ENCODE measurements around the gene AUTS2.

Gene AUTS2

DNA sequence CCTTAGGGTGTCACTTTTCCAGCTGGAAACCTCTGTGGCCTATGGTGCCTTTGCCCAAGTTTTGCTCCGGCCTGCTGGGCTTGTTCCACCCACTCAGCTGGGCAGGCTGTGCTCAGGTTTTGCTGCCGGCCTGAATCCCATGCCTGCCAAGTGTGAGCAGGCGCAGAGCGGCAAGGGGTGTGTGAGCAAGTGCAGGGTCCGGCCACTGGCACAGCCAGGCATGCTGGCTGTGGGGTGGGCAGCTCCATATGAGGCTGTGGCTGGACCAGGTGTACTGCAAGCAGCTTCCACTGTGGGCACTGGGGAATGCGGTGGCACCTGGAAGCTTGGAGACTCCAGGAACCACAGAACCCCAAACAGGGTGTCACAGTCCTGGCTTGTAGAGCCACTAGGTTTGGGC is 92.1 kb downstream of the AUTS2 start:
- DNase-seq, result no peak

DNA sequence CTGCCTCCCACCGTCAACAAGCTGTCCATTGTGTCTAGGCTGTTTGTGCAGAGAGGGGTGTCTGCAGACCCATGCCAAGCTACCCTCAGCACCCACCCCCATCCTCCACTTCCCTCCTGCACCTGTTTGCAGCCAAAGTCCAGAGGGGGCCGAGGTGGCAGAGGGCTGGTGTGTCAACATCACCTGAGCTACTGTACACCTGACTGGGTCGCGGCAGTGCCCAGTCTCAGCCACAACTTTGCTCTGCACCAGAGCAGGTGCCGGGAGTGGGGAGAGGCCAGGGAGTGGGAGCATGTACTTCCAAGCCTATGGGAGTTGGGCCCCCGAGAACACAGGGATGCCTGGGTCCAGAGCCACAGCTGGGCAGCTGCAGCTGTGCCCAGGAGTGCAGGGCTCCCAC is 93.1 kb downstream of the AUTS2 start:
- no peak for DNase-seq

DNA sequence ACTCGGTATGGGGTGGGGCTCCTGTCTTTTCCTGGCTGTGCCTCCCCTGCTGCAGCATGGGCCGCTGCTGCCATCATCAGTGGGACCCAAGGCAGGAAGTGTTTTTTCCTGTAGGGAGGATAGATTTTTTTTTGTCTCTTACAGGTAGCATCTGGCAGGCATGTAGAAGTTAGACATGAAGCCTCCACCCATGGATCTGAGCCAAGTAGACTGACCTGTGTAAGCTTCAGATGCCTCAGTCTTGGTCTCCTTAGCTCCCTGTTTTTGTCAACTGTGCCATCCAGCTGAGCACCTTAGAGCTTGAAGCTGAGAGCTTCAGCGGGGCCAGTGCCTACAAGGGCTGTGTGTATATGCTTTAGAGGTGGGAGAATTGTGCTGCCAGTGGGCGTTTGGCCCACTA is 93.5 kb downstream of the AUTS2 start:
- no peak for DNase-seq

DNA sequence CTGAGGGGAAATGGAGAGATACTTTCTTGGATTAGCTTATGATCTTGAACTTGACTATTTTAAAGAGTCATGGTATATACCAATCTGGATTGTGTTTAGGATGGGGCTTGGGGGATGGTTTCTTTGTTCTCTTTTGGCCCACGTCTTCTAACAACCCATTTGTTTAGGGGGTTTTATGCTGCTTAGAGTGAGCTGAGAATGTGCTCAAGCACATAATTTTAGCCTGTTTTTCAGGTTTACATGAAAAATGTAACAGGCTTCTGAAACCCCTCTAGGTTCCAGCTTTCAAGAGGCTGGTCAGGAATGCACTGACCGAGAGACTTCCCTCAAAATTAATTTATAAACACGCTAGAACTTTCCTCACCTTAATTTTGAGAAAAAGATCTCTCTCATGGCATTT is 94.3 kb downstream of the AUTS2 start:
- DNase-seq, result no peak

DNA sequence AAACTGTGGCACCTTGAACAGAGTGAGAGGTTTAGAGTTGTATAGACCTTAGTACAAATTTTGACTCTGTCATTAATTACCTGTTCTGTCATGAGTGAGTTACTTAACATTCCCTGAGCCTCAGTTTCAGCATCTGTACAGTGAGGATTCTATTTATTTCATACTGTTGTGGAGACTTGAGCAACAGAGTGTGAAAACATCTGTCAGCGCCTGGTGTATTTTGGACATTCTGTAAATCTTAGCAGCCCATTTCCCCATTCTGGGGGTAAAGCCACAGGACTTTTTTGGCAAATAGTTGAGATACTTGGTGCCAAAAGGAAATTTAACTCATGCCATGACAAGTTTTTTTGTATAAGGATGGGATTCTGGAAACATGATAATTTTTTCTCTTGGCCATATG is 94.8 kb downstream of the AUTS2 start:
- DNase-seq, result no peak

DNA sequence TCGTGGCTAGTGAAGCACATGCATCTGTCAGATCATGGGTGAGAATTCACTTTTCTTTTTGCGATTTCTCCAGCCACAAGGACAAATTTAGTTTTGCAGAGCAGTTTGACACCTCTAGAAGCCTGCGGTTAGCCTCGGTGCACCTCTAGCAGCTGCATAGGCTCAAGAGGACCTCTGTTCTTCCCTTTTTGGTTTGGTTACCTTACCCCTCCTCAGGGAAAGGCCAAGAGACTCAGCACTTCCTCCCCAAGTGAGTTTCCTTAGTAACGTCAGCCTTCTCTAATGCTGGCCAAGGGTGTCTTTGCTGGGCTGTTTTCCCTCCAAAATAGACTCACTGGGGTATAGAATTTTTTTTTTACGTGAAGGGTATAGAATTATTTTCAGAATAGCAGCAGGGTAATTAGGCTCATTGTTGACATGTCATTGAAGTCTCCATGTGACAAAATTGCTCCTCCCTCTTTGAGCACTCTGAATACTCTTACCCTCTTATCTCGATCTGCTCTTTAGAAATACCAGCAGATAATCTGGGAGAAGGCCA is 97.8 kb downstream of the AUTS2 start:
- DNase-seq, result no peak

DNA sequence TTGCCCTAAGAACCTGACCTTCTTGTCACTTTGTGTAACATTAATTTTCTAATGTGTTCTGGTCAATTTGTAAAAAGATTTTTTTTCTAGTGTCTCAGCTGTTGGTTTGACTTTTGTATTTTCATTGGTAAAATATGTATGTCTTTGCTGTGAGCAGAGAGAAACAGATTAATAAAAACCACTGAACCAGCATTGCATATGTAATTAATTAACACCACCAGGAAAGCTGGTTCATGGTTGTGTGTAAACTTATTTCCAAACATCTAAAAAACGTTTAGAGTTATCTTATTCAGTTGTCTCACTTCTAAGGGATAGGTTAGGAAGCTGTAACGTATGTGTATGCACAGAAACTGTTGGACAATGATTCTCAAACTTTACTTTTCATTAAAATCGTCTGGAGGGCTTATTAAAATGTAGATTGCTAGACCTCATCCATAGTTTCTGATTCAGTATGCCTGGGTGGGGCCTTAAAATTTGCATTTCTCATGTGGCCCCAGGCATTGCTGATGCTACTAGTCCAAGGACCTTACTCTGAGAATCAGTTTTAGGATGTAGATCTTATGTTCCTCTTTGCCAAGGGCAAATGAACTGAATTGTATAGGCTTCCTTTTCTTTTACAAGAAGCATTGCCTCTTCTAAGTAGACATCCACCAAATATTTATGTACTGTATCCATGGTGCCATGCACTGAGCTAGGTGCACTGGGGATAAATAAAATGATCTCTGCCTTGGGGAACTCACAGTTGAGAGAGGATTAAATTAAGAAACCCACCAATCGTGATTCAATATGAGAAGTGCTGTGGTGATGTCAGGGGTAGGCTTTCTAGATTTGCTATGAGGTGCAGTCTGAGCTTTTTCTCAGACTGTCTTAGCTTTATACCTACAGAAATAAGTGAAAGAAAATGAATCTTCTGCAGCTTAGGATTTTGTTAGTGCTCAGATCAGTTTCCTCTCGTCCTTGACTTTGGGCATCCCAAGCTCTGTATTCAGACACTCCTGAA is 98.7 kb downstream of the AUTS2 start:
- DNase-seq, result no peak

DNA sequence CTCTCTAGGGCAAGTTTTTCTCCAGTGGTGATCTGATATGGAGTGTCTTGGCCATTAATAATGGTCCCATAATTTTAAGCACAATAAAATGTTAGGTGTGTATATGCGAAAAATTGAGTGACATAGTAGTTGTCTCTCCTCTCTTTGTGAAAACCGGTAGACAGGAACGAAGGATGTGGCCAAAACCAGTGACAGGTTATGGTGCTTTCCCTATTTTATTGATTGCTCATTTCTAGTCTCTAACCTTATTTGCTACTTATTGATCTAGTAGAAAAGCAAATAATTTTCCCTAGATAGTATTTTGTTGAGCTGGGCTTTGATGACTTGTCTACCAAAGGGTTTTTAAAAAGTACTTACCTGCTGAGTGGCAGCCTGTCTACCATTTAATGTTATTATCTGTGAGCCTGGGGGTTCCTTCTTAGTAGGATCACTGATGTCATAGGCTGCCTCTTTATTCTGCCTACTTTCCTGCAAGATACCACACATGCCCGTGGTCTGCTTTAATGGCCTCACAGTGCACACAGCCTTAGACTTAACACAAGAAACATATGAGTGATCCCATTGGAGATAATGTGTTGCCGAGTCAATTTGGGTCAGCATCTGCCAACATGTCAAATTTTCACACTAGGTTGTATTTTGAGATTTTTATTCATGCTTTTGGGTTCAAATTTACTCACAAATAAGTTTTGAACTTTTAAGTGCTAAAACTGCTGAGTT is 100.0 kb downstream of the AUTS2 start:
- no peak for DNase-seq

DNA sequence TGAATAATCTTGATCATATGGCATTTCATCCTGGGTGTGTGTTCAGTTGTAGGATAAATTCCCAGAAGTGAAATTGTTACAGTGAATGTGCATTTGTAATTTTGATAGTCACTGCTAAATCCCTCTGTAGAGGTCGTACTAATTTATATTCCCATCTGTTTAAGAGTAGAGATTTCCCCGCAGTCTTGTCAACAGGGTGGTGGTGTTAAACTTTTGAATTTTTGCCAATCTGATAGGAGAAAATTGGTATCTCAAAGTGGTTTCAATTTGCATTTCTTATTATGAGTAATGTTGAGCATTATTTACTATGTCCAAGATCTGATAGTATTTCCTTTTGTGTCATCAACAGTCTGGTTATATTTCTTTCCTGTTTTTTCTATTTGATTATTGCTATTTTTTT is 101.7 kb downstream of the AUTS2 start:
- no peak for DNase-seq

DNA sequence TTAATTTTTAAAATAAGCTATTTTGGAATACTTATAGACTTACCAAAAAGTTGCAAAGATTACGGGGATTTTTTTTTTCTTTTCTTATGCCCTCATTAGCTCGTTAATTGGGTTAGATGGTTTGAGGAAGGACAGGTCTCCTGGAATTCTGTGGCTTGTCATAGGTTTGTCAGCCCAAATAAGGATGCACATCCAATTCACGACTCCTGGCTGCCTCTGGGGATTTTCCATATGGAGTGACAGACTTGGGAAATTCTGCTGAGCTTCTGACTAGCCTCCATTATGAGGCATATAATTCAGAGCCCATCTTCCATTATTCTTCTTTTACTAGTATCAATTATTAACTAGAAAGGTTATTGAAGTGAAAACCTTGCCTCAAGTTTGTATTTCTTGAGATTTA is 102.1 kb downstream of the AUTS2 start:
- DNase-seq, result no peak

DNA sequence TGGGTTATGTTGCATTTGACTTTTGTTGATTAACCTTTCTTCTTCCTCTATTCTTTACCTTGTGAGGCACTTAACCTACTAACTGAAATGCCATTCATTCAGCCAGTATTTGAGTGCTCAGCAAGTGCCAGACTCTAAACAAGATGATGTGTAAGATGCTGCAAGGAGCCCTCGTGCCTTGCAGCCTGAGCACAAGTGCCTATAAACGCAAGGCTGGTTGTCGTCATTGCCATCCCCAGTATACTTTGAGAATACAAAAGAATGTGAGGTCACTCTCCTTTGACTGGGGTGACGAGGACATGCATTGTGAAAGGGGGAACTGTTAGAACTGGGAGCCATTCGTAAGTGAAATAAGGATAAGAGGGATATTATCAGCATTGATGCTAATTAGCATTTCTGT is 103.0 kb downstream of the AUTS2 start:
- DNase-seq, result no peak

DNA sequence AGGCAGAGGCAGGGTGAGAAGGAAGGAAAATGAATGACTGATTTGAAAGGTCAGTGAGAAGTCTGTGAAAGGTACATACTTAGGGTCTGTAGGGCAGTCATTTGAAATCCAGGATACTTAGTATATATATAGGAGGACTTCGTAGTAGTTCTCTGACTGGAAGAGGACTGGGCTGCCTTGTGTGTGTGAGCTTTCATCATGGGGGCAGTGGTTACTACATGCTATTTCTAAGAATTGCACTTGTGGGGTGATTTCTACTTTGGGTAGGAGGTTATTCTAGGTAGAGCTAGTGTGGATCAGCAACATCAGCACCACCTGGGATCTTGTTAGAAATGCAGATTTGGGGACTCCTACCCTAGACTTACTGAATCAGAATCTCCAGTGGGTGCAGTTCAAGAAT is 104.1 kb downstream of the AUTS2 start:
- DNase-seq, result no peak

DNA sequence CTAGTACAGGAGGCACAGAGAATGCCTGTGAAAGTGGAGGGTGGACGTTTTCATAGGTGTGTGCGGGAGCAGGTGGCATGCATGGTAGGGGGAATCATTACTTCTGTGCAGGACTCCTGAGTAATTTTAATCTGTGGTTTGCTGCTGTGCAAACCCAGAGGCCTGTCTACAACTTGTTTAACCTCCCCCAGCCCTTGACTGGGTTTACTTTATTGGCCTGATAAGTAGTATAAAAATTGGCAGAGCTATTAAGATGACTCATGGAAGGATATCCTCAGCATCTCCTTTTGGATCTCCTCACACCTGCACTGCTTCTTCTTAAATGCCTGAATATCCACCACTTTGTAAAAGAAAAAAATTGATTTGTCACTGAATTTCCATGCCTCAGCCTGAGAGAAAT is 104.8 kb downstream of the AUTS2 start:
- DNase-seq, result no peak

DNA sequence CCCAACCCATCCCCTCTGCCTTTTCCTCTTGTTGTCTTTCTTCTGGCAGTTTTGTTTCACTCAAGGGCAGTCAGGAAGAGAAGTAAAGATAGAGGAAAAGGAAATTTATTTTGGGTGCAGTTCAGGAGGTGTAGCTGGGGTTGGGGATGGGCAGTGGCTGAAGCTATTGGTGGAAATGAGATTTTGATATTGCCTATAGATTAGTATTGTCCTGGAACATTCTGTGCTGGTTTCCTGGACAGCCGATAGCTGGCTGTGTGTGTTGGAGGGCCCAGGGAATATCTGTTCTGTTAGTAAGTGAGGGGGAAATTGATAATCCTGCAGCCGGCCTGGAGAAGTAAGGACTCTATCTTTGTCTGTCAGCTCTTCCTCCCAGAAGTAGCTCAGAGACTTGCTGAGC is 107.8 kb downstream of the AUTS2 start:
- no peak for DNase-seq

DNA sequence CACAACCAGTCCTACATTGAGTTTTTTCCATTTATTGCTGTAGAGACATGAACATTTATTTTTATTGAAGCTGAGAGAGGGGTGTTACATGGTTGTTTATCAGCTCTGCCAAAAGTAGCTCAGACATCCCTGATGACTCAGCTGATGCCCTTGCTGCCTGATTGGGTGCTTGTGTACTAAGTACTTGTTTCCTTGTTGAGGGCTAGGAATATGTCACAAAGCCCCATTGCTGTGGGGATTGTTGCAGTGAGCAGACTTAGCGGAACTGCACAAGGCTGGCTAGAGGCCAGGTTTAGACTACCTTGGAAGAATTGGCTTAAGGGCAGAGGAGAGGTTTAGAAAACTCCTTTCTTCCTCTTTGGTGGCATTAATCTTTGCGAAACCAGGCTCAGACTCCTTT is 110.6 kb downstream of the AUTS2 start:
- no peak for DNase-seq

DNA sequence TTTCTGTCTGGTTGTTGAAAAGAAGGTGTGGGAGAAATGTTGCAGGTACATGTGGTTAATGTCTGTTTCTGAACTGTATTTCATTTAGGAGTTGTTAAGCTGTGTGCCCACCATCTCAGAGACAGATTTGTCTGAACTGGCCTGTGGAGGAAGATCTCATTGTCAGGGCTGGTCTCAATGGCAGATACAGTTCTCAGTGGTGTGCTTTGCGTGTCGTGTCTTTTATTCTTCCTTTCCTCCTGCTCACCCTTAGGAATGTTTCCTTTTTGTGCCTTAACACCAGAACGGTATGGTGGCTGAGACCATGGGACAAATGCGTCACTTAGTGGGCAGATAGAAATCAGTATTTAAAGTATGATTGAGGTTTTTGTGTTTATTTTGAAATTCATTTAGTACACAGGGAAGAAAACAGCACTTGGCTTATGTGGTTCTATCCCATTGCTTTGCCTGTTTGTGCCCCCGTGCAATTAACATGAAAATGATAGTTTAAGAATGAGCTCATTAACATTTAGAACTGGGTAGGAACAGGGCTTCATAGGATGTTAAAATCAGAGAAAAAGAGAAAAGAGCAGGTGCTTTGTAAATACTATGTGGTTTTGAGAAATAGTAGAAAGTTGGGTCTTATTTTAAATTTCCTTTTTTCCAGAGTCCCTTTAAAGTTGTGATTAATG is 112.6 kb downstream of the AUTS2 start:
- DNase-seq, result no peak

DNA sequence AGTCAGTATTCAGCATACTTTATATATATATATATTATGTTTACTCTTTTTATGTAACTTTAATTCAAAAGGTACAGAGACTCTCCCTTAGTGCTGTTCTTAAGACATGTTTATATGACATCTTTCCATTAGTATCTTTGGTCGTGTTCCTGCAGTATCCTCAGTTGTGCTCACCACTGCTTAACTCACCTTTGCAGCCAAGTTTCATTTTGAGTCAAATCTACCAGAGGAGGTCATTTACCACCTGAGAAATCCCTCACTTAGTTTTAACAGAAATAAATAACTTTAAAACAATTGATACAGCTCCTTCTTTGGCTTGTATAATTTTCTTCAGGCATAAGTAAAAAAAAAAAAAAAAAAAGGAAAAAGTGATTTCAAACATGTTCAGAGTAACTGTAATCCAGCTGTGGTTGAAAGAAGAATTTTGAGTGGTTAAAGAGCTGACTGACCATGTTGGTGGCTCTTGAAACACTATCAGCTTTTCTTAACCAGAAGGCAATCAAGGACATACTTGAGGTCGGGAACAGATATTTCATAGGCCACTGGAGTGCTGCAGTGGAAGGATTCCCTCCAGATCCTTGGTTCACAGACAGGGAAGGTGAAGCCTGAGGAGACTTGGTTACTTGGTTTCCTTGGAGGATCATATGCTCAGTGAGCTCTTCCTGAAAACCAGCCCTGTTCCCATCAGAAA is 116.8 kb downstream of the AUTS2 start:
- no peak for DNase-seq

DNA sequence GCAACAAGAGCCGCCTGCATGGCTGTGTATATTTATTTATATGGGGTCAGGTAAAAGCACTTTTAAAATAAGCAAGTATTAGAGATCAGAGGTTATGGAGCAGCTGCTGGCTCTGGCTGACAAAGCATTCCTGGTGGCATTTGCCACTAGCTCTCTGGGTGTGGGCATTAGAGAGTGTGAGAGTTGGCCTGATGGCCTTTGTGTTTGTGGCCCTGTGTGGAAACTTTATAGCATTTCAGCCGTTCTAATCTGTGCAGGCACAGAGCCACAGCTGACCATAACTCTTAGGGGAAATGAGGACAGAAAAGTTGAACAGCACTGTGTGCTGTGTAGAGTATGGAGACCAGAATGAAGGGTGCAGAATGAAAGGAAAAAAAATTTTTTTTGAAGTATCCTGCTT is 118.9 kb downstream of the AUTS2 start:
- DNase-seq, result no peak

DNA sequence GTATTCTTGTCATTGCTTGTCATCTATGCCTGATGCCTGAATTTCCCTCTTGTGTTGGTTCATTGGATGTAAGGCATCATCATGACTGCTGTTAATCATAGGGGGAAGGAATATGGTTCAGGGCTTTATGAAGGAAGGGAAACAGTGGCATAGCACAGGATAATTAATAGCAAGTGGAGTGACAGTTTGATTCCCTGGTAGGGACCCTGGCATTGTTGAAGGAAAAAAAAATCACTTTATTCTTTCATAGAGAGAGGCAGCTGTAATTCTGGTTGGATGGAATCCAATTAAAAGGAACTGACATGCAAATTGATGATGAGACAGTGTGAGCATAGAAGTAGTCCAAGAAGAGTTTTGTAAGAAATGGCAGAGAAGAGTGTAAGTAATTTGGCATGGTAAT is 121.4 kb downstream of the AUTS2 start:
- DNase-seq, result no peak

DNA sequence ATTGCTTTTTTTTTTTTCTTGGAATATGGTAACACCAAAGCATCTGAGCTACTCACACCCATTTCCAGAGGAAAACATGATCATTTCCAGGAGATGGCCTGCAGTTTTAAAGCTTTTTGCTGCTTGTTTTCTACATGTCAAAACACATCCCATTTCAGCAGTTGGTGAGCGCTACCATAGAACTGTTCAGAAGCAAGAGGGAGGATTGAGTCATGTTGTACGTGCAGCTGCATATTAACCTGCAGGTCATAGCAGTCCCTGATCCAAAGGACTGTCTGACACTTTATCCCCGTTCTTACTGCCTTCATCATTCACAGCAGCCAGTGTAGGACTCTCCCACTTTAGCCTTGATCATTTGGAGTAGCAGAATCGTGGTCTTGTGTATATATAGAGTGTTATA is 124.6 kb downstream of the AUTS2 start:
- DNase-seq, result no peak

DNA sequence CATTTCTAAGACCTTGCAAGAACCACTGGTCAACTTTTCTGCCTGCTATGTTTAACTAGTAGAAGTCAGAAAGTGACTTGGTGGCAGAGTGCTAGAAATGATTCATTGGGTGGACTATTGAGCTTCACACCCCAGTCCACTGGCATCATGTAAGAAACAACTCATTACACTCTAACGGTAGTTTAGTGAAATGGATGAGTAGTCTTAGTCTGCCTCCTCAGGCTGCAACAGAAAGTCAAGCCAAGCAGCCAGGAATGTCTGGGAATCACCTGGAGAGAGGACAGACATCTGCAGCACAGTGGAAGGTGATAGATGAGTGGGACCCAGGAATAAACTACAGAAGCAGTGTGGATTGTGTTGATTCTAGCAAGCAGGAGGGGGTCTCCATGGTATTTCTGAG is 125.4 kb downstream of the AUTS2 start:
- DNase-seq, result no peak

DNA sequence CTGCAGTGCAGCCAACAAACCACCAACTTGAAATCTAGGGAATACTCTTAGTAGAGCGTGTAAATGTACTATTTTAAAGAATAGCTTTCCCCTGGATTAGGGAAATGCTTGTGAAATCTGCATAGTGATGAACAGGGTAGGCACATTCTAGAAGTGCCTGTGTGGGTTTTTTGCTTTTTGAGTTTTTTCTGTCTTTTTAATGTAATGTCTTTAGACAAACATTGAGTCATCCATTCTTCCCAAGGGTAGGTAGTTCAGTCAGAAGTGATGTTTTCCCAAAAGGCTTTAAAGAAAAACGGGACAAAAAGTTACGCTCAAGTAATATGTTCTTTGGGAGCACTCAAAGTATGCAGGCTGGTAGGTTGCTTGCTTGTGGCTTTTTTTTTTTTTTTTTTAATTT is 130.0 kb downstream of the AUTS2 start:
- no peak for DNase-seq

DNA sequence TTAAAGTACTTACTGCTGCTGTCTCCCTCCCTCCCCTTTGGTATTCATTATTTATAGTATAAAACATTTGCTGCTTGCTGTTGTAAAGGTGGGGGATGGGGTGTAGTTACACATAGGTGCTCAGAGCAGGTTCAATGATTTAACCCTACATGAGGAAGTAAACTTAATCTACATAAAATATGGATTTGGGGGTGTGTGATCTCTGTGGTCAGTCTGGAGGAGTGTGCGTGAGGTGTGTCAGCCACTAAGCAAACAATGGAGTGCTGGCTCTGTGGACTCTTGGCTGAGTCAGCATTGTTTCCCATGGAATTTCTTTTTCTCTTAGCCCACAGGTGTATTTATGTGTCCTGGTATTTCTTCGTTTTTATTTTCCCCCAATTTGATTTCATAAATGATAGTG is 133.9 kb downstream of the AUTS2 start:
- no peak for DNase-seq

All from T-helper 1 cell (primary cell).